Non-pigmented ciliary epithelial cell (primary cell): ENCODE data around the gene GET4.
"Not testable (repeated sequence)": the region's sequence is repeated elsewhere in the genome, so short reads cannot be mapped to it uniquely, and the experiment has no call there.

Experiments used
- DNase-seq: peaks from one replicate; pipeline ENCODE4 v3.0.0-alpha.2; 2010; ENCODE audit warnings: low read depth

Gene GET4

GRCh38 chr7:871900-872537 is 4.3 kb upstream of the GET4 start:
- DNase-seq = no peak

GRCh38 chr7:872685-873084 is 3.7 kb upstream of the GET4 start:
- DNase-seq = not testable (repeated sequence)

- DNase-seq = no peak
These were observed 2.9 kb upstream of the GET4 start for GRCh38 chr7:873367-874002.

GRCh38 chr7:874031-874749 is 2.2 kb upstream of the GET4 start:
- no peak for DNase-seq

GRCh38 chr7:875051-875450 is 1.3 kb upstream of the GET4 start:
- DNase-seq = no peak

GRCh38 chr7:875476-876076 is 778 bp upstream of the GET4 start:
- no peak for DNase-seq

GRCh38 chr7:876972-877311 is 588 bp downstream of the GET4 start:
- DNase-seq = no peak

GRCh38 chr7:877312-878232 is 1.2 kb downstream of the GET4 start:
- DNase-seq = no peak

GRCh38 chr7:879093-879492 is 2.7 kb downstream of the GET4 start:
- DNase-seq = no peak

GRCh38 chr7:879706-880105 is 3.4 kb downstream of the GET4 start:
- no peak for DNase-seq

GRCh38 chr7:880450-880849 is 4.1 kb downstream of the GET4 start:
- DNase-seq = no peak

- DNase-seq = no peak
These were observed 5.3 kb downstream of the GET4 start for GRCh38 chr7:881441-882234.

GRCh38 chr7:882336-883035 is 6.1 kb downstream of the GET4 start:
- no peak for DNase-seq

GRCh38 chr7:883055-884021 is 7.0 kb downstream of the GET4 start:
- DNase-seq = no peak

- DNase-seq = no peak
These were observed 8.0 kb downstream of the GET4 start for GRCh38 chr7:884191-885003.

- DNase-seq = no peak
These were observed 9.0 kb downstream of the GET4 start for GRCh38 chr7:885261-885892.

- no peak for DNase-seq
These were observed 9.7 kb downstream of the GET4 start for GRCh38 chr7:885893-886625.
